Measurements from ENCODE around the gene GMEB1.

Gene GMEB1

GRCh38 chr1:28656335-28656734, 12.2 kb upstream of the GMEB1 start:
- H3K27me3 ChIP-seq (ENCODE audit: insufficient read depth, poor library complexity, severe bottlenecking), result no peaks in the 10 kb centered on the region
- no peak for TF ChIP-seq GABPA (IDR thresholded peaks at IDR 0.05; ENCODE audit: low read depth)
- TF ChIP-seq REST (IDR thresholded peaks at IDR 0.05; ENCODE audit: insufficient replicate concordance, low read depth), result no peak
- no peak for TF ChIP-seq POLR2AphosphoS5 (IDR thresholded peaks at IDR 0.05; ENCODE audit: low read depth)
- no peak for TF ChIP-seq CTCF (IDR thresholded peaks at IDR 0.05; ENCODE audit: insufficient read depth, low read length)
- TF ChIP-seq SPI1 (IDR thresholded peaks at IDR 0.05; ENCODE audit: borderline replicate concordance, low read depth), result no peak
- no peak overlapping the region for H3K4me3 ChIP-seq (replicated peaks; ENCODE audit: insufficient read depth, low read length)
- no peak overlapping the region for H3K27ac ChIP-seq (replicated peaks)
- DNase-seq (ENCODE audit: low read depth in 1 of 2, low spot score in 1 of 2), result no peak

GRCh38 chr1:28663871-28664470, 4.6 kb upstream of the GMEB1 start:
- H3K27ac ChIP-seq (replicated peaks), result no peak overlapping the region
- no peak overlapping the region for H3K4me3 ChIP-seq (replicated peaks; ENCODE audit: insufficient read depth, low read length)
- no peaks in the 10 kb centered on the region for H3K27me3 ChIP-seq (ENCODE audit: insufficient read depth, poor library complexity, severe bottlenecking)
- TF ChIP-seq CTCF (IDR thresholded peaks at IDR 0.05; ENCODE audit: insufficient read depth, low read length) (no peak), SPI1 (IDR thresholded peaks at IDR 0.05; ENCODE audit: borderline replicate concordance, low read depth) (no peak), GABPA (IDR thresholded peaks at IDR 0.05; ENCODE audit: low read depth) (no peak), POLR2AphosphoS5 (IDR thresholded peaks at IDR 0.05; ENCODE audit: low read depth) (no peak), REST (IDR thresholded peaks at IDR 0.05; ENCODE audit: insufficient replicate concordance, low read depth) (no peak)
- no peak for DNase-seq (ENCODE audit: low read depth in 1 of 2, low spot score in 1 of 2)

- Histone ChIP-seq H3K27me3 (ENCODE audit: insufficient read depth, poor library complexity, severe bottlenecking) (no peaks in the 10 kb centered on the region), H3K27ac (replicated peaks) (no peak overlapping the region), H3K4me3 (replicated peaks; ENCODE audit: insufficient read depth, low read length) (no peak overlapping the region)
- TF ChIP-seq CTCF (IDR thresholded peaks at IDR 0.05; ENCODE audit: insufficient read depth, low read length), result no peak
- TF ChIP-seq GABPA (IDR thresholded peaks at IDR 0.05; ENCODE audit: low read depth), result no peak
- no peak for TF ChIP-seq REST (IDR thresholded peaks at IDR 0.05; ENCODE audit: insufficient replicate concordance, low read depth)
- no peak for TF ChIP-seq POLR2AphosphoS5 (IDR thresholded peaks at IDR 0.05; ENCODE audit: low read depth)
- no peak for TF ChIP-seq SPI1 (IDR thresholded peaks at IDR 0.05; ENCODE audit: borderline replicate concordance, low read depth)
- DNase-seq (ENCODE audit: low read depth in 1 of 2, low spot score in 1 of 2), result no peak
Observed at GRCh38 chr1:28666806-28667205, 1.8 kb upstream of the GMEB1 start.

Measured in HL-60 (cell line).